RWPE2 (cell line): ENCODE data around the gene ARFGAP2.

Experiments
- ATAC-seq: fragments of 200-7000 bp; cut with Tn5 transposase; 3 replicates; pipeline ENCODE4 v1.9.1; 2021; ENCODE audit warnings: low read depth
- DNase-seq: peaks from one replicate; pipeline ENCODE4 v3.0.0-alpha.2; 2020; ENCODE audit warnings: low spot score
- H3K27ac ChIP-seq: fragments of 450-650 bp; 2 replicates; pipeline ENCODE4 v1.5.1; 2017; ENCODE audit warnings: mild to moderate bottlenecking; ENCODE audit not compliant: poor library complexity, severe bottlenecking
- H3K27me3 ChIP-seq: fragments of 250-450 bp; sonication (Bioruptor Pico); 2 replicates; pipeline ENCODE4 v1.5.1; 2021; ENCODE audit warnings: mild to moderate bottlenecking, moderate library complexity; ENCODE audit not compliant: insufficient read depth, poor library complexity, severe bottlenecking
- H3K36me3 ChIP-seq: fragments of 250-450 bp; sonication (Bioruptor Pico); 2 replicates; pipeline ENCODE4 v1.5.1; 2020; ENCODE audit warnings: low read depth, mild to moderate bottlenecking, moderate library complexity
- H3K4me1 ChIP-seq: fragments of 250-450 bp; sonication (Bioruptor Pico); 2 replicates; pipeline ENCODE4 v1.5.1; 2021; ENCODE audit warnings: mild to moderate bottlenecking, moderate library complexity; ENCODE audit not compliant: insufficient read depth, poor library complexity, severe bottlenecking
- H3K4me3 ChIP-seq: fragments of 250-450 bp; sonication (Bioruptor Pico); 2 replicates; pipeline ENCODE4 v1.5.1; 2021; ENCODE audit warnings: mild to moderate bottlenecking, moderate library complexity; ENCODE audit not compliant: severe bottlenecking
- H3K9me3 ChIP-seq: fragments of 250-450 bp; sonication (Bioruptor Pico); 2 replicates; pipeline ENCODE4 v1.5.1; 2021; ENCODE audit warnings: mild to moderate bottlenecking, moderate library complexity; ENCODE audit not compliant: severe bottlenecking
- CTCF ChIP-seq: fragments of 450-650 bp; IDR thresholded peaks from one replicate; pipeline ENCODE4 v1.5.1; 2017; ENCODE audit warnings: mild to moderate bottlenecking, moderate library complexity; ENCODE audit not compliant: poor library complexity, severe bottlenecking

The ARFGAP2 gene

GRCh38 chr11:47180006-47180787, 3.5 kb upstream of the ARFGAP2 start:
- H3K9me3 ChIP-seq, result no peaks in the 10 kb centered on the region
- H3K27ac ChIP-seq, result no peak overlapping the region
- no peaks in the 10 kb centered on the region for H3K27me3 ChIP-seq
- no peak overlapping the region for H3K4me3 ChIP-seq
- no peaks in the 10 kb centered on the region for H3K4me1 ChIP-seq
- no peak for TF ChIP-seq CTCF
- ATAC-seq (no peak), DNase-seq (no peak)
- peaks cover 24% of the 10 kb centered on the region for H3K36me3 ChIP-seq

- peak; percentile 66 for TF ChIP-seq CTCF
- Histone ChIP-seq H3K27ac (no peak overlapping the region), H3K9me3 (no peaks in the 10 kb centered on the region), H3K27me3 (no peaks in the 10 kb centered on the region), H3K4me1 (no peaks in the 10 kb centered on the region), H3K4me3 (no peak overlapping the region), H3K36me3 (peaks cover 29% of the 10 kb centered on the region)
- DNase-seq, result no peak
- ATAC-seq, result 0 out of 3 replicates have a peak, but pooled peaks have one; percentile 11
These were observed 2.9 kb upstream of the ARFGAP2 start for GRCh38 chr11:47179655-47179991.

GRCh38 chr11:47178737-47179654, 2.3 kb upstream of the ARFGAP2 start:
- DNase-seq (no peak), ATAC-seq (no peak)
- Histone ChIP-seq H3K27me3 (no peaks in the 10 kb centered on the region), H3K9me3 (no peaks in the 10 kb centered on the region), H3K36me3 (peaks cover 32% of the 10 kb centered on the region), H3K27ac (no peak overlapping the region), H3K4me3 (no peak overlapping the region), H3K4me1 (no peaks in the 10 kb centered on the region)
- TF ChIP-seq CTCF, result no peak

GRCh38 chr11:47178316-47178715, 1.6 kb upstream of the ARFGAP2 start:
- H3K27me3 ChIP-seq, result no peaks in the 10 kb centered on the region
- H3K27ac ChIP-seq, result no peak overlapping the region
- H3K36me3 ChIP-seq, result peaks cover 39% of the 10 kb centered on the region
- no peaks in the 10 kb centered on the region for H3K9me3 ChIP-seq
- no peak for ATAC-seq
- DNase-seq, result no peak
- H3K4me3 ChIP-seq, result no peak overlapping the region
- no peaks in the 10 kb centered on the region for H3K4me1 ChIP-seq
- no peak for TF ChIP-seq CTCF
